BLaER1 treated with 17β-estradiol and CSF1 and Interleukin-3, amounts not matched to agents 10 nM and 100 nM (cell line): ENCODE measurements around the gene VRK3.
A peak's percentile ranks its signal among the peaks of the same experiment; 100 is the strongest.

Experiments
- H3K27ac ChIP-seq, 11 experiments: shearing (Covaris generic); formaldehyde crosslinking; 2 replicates each; pipeline ENCODE4 v1.8.1; 2022
- H3K27me3 ChIP-seq, 11 experiments: shearing (Covaris generic); formaldehyde crosslinking; 2 replicates each; pipeline ENCODE4 v1.8.1; 2022
- H3K36me3 ChIP-seq, 11 experiments: shearing (Covaris generic); formaldehyde crosslinking; 2 replicates each; pipeline ENCODE4 v1.8.1; 2022
- H3K4me1 ChIP-seq, 10 experiments: shearing (Covaris generic); formaldehyde crosslinking; 2 replicates each; pipeline ENCODE4 v1.8.1; 2022
- H3K4me2 ChIP-seq, 11 experiments: shearing (Covaris generic); formaldehyde crosslinking; 2 replicates each; pipeline ENCODE4 v1.8.1; 2022
- H3K4me3 ChIP-seq, 10 experiments: shearing (Covaris generic); formaldehyde crosslinking; 2 replicates each; pipeline ENCODE4 v1.8.1; 2022
- H3K9ac ChIP-seq, 11 experiments: shearing (Covaris generic); formaldehyde crosslinking; 2 replicates each; pipeline ENCODE4 v1.8.1; 2022
- H3K9me3 ChIP-seq, 11 experiments: shearing (Covaris generic); formaldehyde crosslinking; replicated peaks in 1 of 11; 2 replicates each; pipeline ENCODE4 v1.8.1; 2022
- H4K20me1 ChIP-seq, 11 experiments: shearing (Covaris generic); formaldehyde crosslinking; 2 replicates each; pipeline ENCODE4 v1.8.1; 2022
- Cebpa-rat ChIP-seq, 11 experiments: shearing (Covaris generic); IDR thresholded peaks; 2 replicates each; pipeline ENCODE4 v1.8.1; 2022

Gene VRK3

DNA sequence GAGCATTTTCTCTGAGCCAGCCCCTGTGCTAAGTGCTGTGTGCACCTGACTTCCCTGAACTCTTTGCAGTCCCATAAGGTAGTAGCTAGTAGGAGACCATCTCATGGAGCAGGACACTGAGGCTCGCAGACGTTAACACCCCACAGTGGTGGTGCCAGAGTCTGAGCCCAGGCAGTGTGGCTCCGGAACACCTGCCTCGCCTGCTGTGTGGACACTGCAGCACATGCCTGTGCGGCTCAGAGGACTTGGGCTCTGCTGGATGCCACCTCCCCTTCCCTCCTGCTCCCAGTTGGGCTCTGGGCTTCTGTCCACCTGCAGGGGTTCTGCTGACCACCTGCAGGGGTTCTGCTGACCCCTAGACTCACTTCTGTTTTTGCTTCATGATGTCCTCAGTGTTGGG lies 37.2 kb downstream of the VRK3 start:
- Histone ChIP-seq H4K20me1 (peaks cover 49 to 97% (median 70%) of the 10 kb centered on the region in 11 experiments), H3K4me1 (peaks cover 0 to 14% (median 6%) of the 10 kb centered on the region in 10 experiments; a peak in 10 of 20 replicates), H3K4me3 (no peak overlapping the region), H3K4me2 (no peak overlapping the region; a peak in 1 of 22 replicates), H3K27me3 (no peaks in the 10 kb centered on the region), H3K27ac (no peak overlapping the region), H3K9ac (no peak overlapping the region), H3K36me3 (peaks cover 53 to 84% (median 77%) of the 10 kb centered on the region in 11 experiments), H3K9me3 (no peaks in the 10 kb centered on the region)
- TF ChIP-seq Cebpa-rat (IDR thresholded peaks at IDR 0.05): no peak

DNA sequence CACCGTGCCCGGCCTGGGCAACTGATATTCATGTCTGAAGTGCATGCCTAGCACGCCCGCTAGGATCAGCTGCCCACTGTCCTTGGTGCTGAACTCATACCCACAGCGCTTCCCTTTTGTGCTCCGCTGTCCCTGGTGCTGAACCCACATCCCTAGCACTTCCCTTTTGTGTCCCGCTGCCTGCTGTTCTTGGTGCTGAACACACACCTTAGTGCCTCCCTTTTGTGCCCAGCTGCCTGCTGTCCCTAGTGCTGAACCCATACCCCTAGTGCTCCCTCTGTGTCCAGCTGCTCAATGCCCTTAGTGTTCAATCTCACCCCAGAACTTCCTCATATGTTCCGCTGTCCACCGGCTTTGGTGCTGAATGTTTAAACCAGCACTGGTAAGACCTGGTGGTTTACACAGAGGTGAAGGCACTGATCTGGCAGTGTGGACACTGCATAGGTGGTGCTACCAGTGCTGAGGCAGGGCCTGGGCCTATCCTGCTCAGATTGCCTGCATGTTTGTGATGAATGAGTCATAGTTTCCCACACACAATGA lies 37.9 kb downstream of the VRK3 start:
- no peak for TF ChIP-seq Cebpa-rat (IDR thresholded peaks at IDR 0.05)

DNA sequence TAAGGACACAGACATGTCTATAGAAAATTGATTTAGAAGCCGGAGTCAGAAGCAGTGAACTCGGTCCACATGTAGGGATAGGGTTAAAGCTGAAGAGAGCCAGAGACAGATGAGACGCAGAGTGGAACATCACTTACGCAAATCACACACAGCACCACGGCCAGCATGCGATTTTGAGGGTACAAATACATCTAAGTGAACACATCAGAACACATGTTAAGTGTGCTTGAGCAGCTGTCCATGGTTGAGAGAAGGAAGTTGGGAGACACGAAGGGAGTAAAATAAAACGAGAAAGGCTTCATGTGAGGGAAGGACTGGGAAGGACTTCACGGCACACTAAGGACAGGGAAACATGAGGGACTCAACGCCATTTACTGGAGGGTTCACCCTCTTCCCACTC lies 38.8 kb downstream of the VRK3 start:
- TF ChIP-seq Cebpa-rat (IDR thresholded peaks at IDR 0.05): no peak
- Histone ChIP-seq H4K20me1 (peaks cover 49 to 95% (median 69%) of the 10 kb centered on the region in 11 experiments), H3K9ac (no peak overlapping the region), H3K9me3 (no peaks in the 10 kb centered on the region), H3K4me1 (peaks cover 0 to 14% (median 6%) of the 10 kb centered on the region in 10 experiments; a peak in 10 of 20 replicates), H3K4me3 (no peak overlapping the region), H3K27me3 (no peaks in the 10 kb centered on the region), H3K27ac (no peak overlapping the region), H3K4me2 (no peak overlapping the region), H3K36me3 (peaks cover 45 to 82% (median 69%) of the 10 kb centered on the region in 11 experiments)

More for the DNA sequence above, 37.9 kb downstream of the VRK3 start:
- Histone ChIP-seq H3K9me3 (no peaks in the 10 kb centered on the region), H3K27me3 (no peaks in the 10 kb centered on the region), H3K4me2 (no peak overlapping the region), H4K20me1 (peaks cover 49 to 97% (median 74%) of the 10 kb centered on the region in 11 experiments), H3K9ac (no peak overlapping the region), H3K4me1 (peaks cover 0 to 14% (median 6%) of the 10 kb centered on the region in 10 experiments; a peak in 10 of 20 replicates), H3K36me3 (peaks cover 46 to 82% (median 71%) of the 10 kb centered on the region in 11 experiments), H3K27ac (no peak overlapping the region), H3K4me3 (no peak overlapping the region)

DNA sequence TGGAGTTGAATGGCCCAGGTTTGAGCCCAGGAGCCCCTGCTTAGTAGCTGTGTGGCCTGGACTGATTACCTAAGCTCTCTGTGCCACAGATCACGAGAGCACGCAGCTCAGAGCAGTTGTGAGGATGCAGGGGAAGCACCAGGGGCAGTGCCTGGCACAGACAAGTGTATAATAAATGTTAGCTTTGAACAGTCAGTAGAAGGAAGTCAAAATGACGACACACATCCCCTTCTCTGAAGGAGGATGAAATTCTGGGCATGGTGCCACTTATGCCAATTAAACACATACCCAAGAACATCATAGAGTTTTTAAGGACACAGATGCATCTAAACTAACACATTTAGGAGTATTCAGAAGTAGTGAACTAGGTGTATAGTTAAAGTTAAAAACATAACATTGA lies 39.3 kb downstream of the VRK3 start:
- H4K20me1 ChIP-seq: peaks cover 49 to 90% (median 68%) of the 10 kb centered on the region in 11 experiments
- peak overlapping the region in 2 of 11 experiments; percentile 19 to 37; a peak in 3 of 22 replicates for H3K4me2 ChIP-seq
- H3K27ac ChIP-seq: no peak overlapping the region
- no peaks in the 10 kb centered on the region for H3K27me3 ChIP-seq
- TF ChIP-seq Cebpa-rat (IDR thresholded peaks at IDR 0.05): no peak
- H3K4me1 ChIP-seq: peaks cover 0 to 14% (median 6%) of the 10 kb centered on the region in 10 experiments; a peak in 10 of 20 replicates
- H3K36me3 ChIP-seq: peaks cover 41 to 82% (median 67%) of the 10 kb centered on the region in 11 experiments
- H3K4me3 ChIP-seq: no peak overlapping the region
- H3K9ac ChIP-seq: no peak overlapping the region
- no peaks in the 10 kb centered on the region for H3K9me3 ChIP-seq

DNA sequence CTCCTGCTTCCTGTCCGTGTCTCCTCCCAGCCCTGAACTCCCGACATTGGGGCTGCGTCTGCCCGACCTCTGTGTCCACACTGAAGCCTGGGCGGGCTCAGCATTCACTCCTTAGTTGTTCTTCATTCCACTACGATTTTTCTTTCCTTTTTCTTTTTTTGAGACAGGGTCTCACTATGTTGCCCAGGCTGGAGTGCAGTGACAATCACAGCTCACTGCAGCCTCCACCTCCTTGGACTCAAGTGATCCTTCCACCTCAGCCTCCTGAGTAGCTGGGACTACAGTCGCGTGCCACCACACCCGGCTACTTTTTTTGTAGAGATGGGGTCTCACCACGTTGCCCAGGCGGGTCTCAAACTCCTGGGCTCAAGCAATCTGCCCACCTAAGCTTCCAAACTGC lies 40.7 kb downstream of the VRK3 start:
- Histone ChIP-seq H4K20me1 (peaks cover 47 to 76% (median 58%) of the 10 kb centered on the region in 11 experiments), H3K4me1 (peaks cover 0 to 14% (median 4%) of the 10 kb centered on the region in 10 experiments; a peak in 8 of 20 replicates), H3K36me3 (peaks cover 28 to 79% (median 62%) of the 10 kb centered on the region in 11 experiments), H3K4me3 (no peak overlapping the region), H3K4me2 (no peak overlapping the region), H3K9me3 (no peaks in the 10 kb centered on the region), H3K9ac (no peak overlapping the region), H3K27ac (no peak overlapping the region), H3K27me3 (no peaks in the 10 kb centered on the region)
- TF ChIP-seq Cebpa-rat (IDR thresholded peaks at IDR 0.05): no peak

DNA sequence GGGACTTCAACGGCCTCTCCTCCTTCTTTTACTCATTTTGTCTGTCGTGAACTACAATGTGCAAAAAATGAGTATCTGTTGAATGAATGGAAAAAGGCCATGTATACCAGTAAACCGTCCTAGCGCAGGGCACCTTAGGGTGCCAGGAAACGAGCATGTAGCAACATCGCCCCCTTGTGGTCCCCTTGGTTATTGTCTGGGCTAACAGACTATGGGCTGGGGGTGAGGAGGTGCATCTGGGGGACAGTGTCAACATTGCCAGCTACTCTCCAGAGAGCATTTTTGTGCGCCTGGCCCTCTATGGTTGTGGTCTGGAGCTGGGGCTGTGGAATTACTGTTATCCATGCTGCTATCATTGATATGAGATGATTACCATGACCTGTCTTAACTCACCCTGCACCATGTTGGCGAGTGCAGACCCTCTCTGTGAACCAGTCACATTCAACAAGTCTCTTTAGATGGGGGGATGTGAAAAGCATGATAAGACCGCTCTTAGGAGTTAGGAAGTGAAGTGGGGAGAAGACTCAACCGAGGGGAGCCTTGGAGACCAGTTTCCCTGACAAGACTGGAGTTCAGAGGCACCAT lies 41.4 kb downstream of the VRK3 start:
- Histone ChIP-seq H3K27ac (no peak overlapping the region), H3K4me2 (no peak overlapping the region), H3K9ac (no peak overlapping the region), H3K9me3 (no peaks in the 10 kb centered on the region), H4K20me1 (peaks cover 46 to 76% (median 50%) of the 10 kb centered on the region in 11 experiments), H3K27me3 (no peaks in the 10 kb centered on the region), H3K4me3 (no peak overlapping the region), H3K4me1 (peaks cover 0 to 14% (median 4%) of the 10 kb centered on the region in 10 experiments; a peak in 8 of 20 replicates), H3K36me3 (peaks cover 33 to 79% (median 63%) of the 10 kb centered on the region in 11 experiments)
- TF ChIP-seq Cebpa-rat (IDR thresholded peaks at IDR 0.05): no peak

DNA sequence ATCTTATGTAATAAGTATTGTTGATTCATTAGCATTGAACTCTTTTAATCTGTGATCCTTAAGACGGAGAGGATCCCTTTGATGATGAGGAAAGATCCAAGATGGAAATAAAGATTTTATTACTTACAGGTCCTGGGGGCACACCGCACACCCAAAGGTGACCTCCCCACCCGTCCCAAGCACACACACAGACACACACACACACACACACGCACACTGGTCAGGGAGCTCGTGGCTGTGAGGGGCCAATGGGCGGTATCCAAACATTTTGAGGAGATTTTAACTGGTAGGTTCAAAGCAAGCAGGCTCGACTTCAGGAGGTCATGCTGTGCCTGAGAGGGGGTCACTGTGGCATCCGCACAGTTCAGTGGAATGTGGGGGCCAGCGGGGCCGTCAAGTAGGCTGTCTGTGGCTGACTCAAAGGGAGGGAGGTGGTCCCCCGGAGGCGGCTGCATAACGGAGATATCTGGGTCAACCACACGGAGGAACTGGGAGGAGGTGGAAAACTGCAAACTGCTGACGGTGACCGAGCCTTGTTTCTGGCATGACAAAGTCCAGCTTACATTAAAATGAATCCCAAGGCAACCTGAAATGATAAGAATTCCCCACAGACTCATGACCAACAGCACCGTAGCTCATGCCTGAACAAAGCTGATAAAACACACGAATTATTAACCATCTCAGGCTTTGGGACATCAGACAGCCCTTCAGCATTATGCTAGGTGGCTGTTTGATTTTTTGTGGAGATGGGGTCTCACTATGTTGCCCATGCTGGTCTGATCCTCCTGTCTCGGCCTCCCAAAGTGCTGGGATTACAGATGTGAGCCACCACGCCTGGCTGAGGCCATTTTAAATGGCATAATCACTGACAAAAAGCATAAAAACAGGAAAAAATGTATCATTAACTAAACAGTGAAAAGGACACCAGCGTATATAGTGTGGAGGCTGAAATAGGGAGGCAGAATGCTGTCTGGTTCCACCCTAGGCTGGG lies 43.3 kb downstream of the VRK3 start:
- Histone ChIP-seq H4K20me1 (peaks cover 30 to 78% (median 42%) of the 10 kb centered on the region in 11 experiments), H3K27ac (no peak overlapping the region), H3K9ac (no peak overlapping the region), H3K4me2 (no peak overlapping the region), H3K36me3 (peaks cover 43 to 87% (median 73%) of the 10 kb centered on the region in 11 experiments; a peak in 21 of 22 replicates), H3K4me1 (peaks cover 0 to 9% (median 0%) of the 10 kb centered on the region in 10 experiments; a peak in 5 of 20 replicates), H3K4me3 (no peak overlapping the region), H3K27me3 (no peaks in the 10 kb centered on the region), H3K9me3 (no peaks in the 10 kb centered on the region)
- no peak for TF ChIP-seq Cebpa-rat (IDR thresholded peaks at IDR 0.05)

DNA sequence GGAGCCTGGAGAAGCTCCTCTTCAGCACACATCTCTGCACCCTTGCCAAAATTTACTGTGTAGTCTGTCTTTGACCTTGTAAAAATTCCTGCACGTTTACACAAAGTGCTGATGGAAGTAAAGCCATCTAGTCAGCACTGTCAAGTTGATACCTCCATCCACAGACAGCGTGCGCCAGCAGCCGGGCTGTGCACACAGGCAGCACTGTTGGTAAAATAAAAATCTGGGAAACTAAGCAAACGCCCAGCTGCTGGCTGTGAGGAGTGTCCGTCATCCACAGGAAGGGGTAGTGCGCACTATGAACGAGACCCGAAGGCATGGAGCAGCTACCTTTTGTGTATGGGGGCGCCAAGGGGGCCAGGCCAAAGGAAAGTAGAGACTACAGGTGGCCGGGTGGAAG lies 46.8 kb downstream of the VRK3 start:
- H4K20me1 ChIP-seq: peaks cover 0 to 51% (median 11%) of the 10 kb centered on the region in 11 experiments; a peak in 16 of 22 replicates

More for the DNA sequence above, 46.8 kb downstream of the VRK3 start:
- Histone ChIP-seq H3K36me3 (peaks cover 42 to 76% (median 58%) of the 10 kb centered on the region in 11 experiments; a peak in 20 of 22 replicates), H3K27me3 (no peaks in the 10 kb centered on the region), H3K9me3 (no peaks in the 10 kb centered on the region), H3K4me2 (no peak overlapping the region), H3K4me3 (no peak overlapping the region), H3K27ac (no peak overlapping the region), H3K9ac (no peak overlapping the region; a peak in 1 of 22 replicates), H3K4me1 (peaks cover 0 to 11% (median 4%) of the 10 kb centered on the region in 10 experiments; a peak in 10 of 20 replicates)
- no peak for TF ChIP-seq Cebpa-rat (IDR thresholded peaks at IDR 0.05)
